HepG2 (cell line): ENCODE data around the gene PCDHGB6.
"Not testable (repeated sequence)": the region's sequence is repeated elsewhere in the genome, so short reads cannot be mapped to it uniquely, and the experiment has no call there.

ENCODE experiments used
- CHD2 ChIP-seq: IDR thresholded peaks from 2 replicates; pipeline ENCODE4 v1.6.1; 2011; ENCODE audit warnings: low read depth, low read length, improper control_type of control experiment
- CREB1 ChIP-seq, 2 experiments: fragments of 450-650 bp in 1 of 2; IDR thresholded peaks; 2 replicates each; pipeline ENCODE4 v1.6.1; 2016 to 2017; ENCODE audit warnings: control low read depth in 1 of 2, mild to moderate bottlenecking in 1 of 2, missing compliant biosample characterization in 1 of 2, missing genetic modification characterization in 1 of 2
- ESRRA ChIP-seq: sonication (generic); formaldehyde crosslinking; IDR thresholded peaks from 2 replicates; pipeline ENCODE4 v1.5.1; 2020; ENCODE audit warnings: mild to moderate bottlenecking, low read depth, missing genetic modification reagents
- EZH2 ChIP-seq: conservative IDR thresholded peaks from 2 replicates; pipeline ENCODE4 v1.6.1; 2012; ENCODE audit warnings: mild to moderate bottlenecking, low read depth, low read length, moderate library complexity
- NFE2 ChIP-seq: sonication (generic); formaldehyde crosslinking; IDR thresholded peaks from 2 replicates; pipeline ENCODE4 v1.4.0; 2020; ENCODE audit warnings: missing genetic modification reagents
- NR1H2 ChIP-seq: sonication (generic); formaldehyde crosslinking; IDR thresholded peaks from 2 replicates; pipeline ENCODE4 v1.8.1; 2022; ENCODE audit warnings: low read depth, missing genetic modification reagents, borderline replicate concordance
- POLR2AphosphoS5 ChIP-seq: IDR thresholded peaks from 2 replicates; pipeline ENCODE4 v1.6.1; 2012; ENCODE audit warnings: low read depth, low read length
- RELA ChIP-seq: sonication (generic); formaldehyde crosslinking; IDR thresholded peaks from 2 replicates; pipeline ENCODE4 v1.4.0; 2020; ENCODE audit warnings: missing genetic modification reagents
- U2AF2 ChIP-seq: fragments of 200-400 bp; formaldehyde crosslinking; IDR thresholded peaks from 2 replicates; pipeline ENCODE4 v1.6.1; 2017; ENCODE audit warnings: low read depth, mild to moderate bottlenecking, low read length
- TF ChIP-seq, protein P1 (sequence below): sonication (generic); formaldehyde crosslinking; IDR thresholded peaks from 2 replicates; pipeline ENCODE4 v1.4.0; 2020; ENCODE audit warnings: missing genetic modification reagents
- TF ChIP-seq, protein P2 (sequence below): IDR thresholded peaks from 2 replicates; pipeline ENCODE4 v1.6.1; 2012; ENCODE audit warnings: inconsistent platforms

DNA sequence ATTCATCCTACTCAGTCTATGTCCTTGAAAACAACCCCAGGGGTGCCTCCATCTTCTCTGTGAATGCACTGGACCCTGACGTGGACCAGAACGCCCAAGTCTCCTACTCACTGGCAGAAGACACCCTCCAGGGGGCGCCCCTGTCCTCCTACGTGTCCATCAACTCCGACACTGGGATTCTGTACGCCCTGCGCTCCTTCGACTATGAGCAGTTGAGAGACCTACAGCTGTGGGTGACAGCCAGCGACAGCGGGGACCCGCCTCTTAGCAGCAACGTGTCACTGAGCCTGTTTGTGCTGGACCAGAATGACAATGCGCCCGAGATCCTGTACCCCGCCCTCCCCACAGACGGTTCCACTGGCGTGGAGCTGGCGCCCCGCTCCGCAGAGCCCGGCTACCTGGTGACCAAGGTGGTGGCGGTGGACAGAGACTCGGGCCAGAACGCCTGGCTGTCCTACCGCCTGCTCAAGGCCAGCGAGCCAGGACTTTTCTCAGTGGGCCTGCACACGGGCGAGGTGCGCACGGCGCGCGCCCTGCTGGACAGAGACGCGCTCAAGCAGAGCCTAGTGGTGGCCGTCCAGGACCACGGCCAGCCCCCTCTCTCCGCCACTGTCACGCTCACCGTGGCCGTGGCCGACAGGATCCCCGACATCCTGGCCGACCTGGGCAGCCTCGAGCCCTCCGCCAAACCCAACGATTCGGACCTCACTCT lies 32.2 kb upstream of the PCDHGB6 start:
- not testable (repeated sequence) for TF ChIP-seq ESRRA; CREB1 (IDR thresholded peaks at IDR 0.05); CREB1 (CRISPR knock-in tag; IDR thresholded peaks at IDR 0.05); NFE2 (CRISPR knock-in tag); CHD2; NR1H2 (CRISPR knock-in tag); RELA; EZH2; U2AF2; POLR2AphosphoS5
- TF ChIP-seq, protein P1, sequence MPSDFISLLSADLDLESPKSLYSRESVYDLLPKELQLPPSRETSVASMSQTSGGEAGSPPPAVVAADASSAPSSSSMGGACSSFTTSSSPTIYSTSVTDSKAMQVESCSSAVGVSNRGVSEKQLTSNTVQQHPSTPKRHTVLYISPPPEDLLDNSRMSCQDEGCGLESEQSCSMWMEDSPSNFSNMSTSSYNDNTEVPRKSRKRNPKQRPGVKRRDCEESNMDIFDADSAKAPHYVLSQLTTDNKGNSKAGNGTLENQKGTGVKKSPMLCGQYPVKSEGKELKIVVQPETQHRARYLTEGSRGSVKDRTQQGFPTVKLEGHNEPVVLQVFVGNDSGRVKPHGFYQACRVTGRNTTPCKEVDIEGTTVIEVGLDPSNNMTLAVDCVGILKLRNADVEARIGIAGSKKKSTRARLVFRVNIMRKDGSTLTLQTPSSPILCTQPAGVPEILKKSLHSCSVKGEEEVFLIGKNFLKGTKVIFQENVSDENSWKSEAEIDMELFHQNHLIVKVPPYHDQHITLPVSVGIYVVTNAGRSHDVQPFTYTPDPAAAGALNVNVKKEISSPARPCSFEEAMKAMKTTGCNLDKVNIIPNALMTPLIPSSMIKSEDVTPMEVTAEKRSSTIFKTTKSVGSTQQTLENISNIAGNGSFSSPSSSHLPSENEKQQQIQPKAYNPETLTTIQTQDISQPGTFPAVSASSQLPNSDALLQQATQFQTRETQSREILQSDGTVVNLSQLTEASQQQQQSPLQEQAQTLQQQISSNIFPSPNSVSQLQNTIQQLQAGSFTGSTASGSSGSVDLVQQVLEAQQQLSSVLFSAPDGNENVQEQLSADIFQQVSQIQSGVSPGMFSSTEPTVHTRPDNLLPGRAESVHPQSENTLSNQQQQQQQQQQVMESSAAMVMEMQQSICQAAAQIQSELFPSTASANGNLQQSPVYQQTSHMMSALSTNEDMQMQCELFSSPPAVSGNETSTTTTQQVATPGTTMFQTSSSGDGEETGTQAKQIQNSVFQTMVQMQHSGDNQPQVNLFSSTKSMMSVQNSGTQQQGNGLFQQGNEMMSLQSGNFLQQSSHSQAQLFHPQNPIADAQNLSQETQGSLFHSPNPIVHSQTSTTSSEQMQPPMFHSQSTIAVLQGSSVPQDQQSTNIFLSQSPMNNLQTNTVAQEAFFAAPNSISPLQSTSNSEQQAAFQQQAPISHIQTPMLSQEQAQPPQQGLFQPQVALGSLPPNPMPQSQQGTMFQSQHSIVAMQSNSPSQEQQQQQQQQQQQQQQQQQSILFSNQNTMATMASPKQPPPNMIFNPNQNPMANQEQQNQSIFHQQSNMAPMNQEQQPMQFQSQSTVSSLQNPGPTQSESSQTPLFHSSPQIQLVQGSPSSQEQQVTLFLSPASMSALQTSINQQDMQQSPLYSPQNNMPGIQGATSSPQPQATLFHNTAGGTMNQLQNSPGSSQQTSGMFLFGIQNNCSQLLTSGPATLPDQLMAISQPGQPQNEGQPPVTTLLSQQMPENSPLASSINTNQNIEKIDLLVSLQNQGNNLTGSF (CRISPR knock-in tag) = not testable (repeated sequence)
- TF ChIP-seq, protein P2, sequence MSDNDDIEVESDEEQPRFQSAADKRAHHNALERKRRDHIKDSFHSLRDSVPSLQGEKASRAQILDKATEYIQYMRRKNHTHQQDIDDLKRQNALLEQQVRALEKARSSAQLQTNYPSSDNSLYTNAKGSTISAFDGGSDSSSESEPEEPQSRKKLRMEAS = not testable (repeated sequence)
